DMS 273 (cell line): ENCODE data around the gene LUC7L3.
A peak's percentile ranks its signal among the peaks of the same experiment; 100 is the strongest.
"Not testable (repeated sequence)": the region's sequence is repeated elsewhere in the genome, so short reads cannot be mapped to it uniquely, and the experiment has no call there.

Experiments
- DNase-seq: peaks from one replicate; lab custom pipeline; 2025; ENCODE audit not compliant: unreplicated experiment; lab: John Stamatoyannopoulos, UW

Gene LUC7L3, protein sequence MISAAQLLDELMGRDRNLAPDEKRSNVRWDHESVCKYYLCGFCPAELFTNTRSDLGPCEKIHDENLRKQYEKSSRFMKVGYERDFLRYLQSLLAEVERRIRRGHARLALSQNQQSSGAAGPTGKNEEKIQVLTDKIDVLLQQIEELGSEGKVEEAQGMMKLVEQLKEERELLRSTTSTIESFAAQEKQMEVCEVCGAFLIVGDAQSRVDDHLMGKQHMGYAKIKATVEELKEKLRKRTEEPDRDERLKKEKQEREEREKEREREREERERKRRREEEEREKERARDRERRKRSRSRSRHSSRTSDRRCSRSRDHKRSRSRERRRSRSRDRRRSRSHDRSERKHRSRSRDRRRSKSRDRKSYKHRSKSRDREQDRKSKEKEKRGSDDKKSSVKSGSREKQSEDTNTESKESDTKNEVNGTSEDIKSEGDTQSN

DNA sequence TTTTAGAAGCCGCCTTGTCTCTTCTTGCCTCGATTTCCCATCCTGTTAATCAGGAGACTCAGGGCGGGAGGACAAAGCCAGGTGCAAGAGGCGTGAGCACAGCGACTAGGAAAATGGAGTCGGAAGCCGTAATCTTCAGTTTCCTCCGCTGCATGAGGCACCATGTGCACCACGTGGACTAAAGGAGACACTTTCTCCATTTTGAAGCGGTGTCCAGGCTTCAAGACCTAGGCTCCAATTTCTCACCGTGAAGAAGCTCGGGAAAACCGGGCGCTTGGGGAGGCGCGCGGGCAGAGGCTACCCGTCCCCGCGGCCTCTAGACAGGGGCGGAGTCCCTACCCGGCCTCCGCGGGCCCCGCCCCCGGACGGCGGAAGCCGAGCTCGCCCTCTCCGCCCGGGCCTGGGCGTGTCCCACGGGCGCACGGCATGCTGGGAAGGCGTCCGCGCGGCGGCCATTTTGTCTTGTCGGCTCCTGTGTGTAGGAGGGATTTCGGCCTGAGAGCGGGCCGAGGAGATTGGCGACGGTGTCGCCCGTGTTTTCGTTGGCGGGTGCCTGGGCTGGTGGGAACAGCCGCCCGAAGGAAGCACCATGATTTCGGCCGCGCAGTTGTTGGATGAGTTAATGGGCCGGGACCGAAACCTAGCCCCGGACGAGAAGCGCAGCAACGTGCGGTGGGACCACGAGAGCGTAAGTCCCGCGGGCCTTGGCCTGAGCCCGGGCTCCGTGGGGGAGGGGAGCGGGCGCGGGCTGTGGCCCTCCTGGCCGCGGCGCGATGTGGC lies at the start of gene LUC7L3:
Gene LUC7L3, plus strand, starts transcription at position 460 of the 780 bp plus-strand sequence. Its CDS starts 130 bp downstream, at position 590.
- DNase-seq: peak; percentile 98

DNA sequence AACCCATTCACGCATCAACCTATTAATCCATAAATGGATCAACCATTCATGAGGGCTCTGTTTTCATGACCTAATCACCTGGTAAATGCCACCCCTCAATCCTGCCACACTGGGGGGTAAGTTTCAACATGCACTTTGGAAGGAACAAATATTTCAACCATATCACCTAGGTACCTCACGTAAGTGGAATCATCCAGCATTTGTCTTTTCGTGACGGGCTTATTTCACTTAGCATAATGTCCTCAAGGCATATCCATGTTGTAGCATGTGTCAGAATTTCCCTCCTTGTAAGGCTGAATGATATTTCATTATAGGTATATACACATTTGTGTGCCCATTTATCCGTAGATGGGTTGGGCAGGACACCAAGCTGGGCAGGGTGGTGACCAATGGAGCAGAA lies 47.3 kb upstream of the LUC7L3 start:
- no peak for DNase-seq

DNA sequence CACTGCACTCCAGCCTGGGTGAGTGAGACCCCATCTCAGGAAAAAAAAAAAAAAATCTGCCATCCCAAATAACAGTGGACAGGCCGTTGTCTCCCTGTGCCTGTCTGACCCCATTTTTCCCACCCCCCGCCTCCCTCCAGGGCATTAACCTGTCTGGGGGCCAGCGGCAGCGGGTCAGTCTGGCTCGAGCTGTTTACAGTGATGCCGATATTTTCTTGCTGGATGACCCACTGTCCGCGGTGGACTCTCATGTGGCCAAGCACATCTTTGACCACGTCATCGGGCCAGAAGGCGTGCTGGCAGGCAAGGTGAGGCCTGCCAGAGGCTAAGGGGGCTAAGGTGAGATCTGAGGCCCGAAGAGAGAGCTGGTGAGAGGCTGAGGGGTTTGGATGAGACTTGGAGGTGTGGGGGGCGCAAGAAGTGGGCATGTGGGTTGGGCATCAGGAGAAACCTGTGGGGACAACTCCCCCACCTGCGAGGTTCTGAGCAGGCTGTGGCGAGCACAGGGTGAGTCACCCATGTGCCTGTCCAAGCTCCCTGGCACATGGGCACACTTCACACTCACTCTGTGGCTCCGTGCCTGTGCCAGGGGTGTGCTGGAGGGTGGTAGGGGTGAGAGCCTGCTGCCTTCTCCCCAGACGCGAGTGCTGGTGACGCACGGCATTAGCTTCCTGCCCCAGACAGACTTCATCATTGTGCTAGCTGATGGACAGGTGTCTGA lies 46.4 kb upstream of the LUC7L3 start:
- no peak for DNase-seq

DNA sequence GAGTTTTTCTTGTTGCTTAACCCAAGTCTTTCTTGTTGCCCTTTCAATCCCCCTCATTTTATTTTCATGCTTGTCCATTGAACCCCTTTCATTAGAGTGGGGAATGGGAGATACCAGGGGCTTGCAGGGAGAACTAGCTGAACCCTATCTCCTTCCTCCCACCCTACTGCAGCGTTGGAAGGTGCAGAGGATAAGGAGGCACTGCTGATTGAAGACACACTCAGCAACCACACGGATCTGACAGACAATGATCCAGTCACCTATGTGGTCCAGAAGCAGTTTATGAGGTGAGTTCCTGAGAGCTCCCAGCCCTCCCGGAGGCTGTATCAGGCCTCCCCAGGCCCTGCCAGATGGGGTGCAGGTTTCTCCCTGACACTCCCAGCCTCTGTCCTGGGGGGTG lies 44.2 kb upstream of the LUC7L3 start:
- no peak for DNase-seq

DNA sequence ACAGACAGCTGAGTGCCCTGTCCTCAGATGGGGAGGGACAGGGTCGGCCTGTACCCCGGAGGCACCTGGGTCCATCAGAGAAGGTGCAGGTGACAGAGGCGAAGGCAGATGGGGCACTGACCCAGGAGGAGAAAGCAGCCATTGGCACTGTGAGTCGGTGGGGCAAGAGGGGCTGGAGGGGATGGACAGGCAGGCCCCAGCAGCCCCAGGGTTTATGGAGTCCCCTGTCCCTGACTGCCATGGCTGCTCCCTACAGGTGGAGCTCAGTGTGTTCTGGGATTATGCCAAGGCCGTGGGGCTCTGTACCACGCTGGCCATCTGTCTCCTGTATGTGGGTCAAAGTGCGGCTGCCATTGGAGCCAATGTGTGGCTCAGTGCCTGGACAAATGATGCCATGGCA lies 43.8 kb upstream of the LUC7L3 start:
- peak; percentile 77 for DNase-seq

DNA sequence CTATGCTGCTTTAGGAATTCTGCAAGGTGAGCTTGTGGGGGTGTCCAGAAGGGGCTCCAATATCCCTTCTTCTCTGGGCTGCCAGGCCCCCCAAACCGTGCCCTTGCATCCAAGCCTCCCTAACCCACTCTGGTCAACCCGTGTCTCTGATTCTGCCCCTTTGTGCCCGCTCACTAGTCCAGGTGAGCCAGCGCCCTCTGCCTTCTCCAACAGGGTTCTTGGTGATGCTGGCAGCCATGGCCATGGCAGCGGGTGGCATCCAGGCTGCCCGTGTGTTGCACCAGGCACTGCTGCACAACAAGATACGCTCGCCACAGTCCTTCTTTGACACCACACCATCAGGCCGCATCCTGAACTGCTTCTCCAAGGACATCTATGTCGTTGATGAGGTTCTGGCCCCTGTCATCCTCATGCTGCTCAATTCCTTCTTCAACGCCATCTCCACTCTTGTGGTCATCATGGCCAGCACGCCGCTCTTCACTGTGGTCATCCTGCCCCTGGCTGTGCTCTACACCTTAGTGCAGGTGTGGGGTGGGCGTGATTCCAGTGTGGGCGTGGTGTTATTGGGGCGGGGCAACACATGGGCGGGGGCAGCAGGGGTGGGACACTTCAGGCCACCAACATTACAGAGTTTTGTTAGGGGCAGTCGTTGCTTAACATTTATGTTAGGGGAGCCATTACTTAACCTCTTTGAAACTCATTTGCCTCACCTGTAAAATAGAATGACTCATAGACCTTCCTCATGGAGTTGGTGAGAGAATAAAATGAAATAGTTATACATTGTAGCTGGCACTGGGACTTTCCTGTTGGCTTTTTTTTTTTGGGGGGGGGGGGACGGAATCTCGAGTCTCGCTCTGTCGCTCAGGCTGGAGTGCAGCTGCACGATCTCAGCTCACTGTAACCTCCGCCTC lies 43.1 kb upstream of the LUC7L3 start:
- DNase-seq: no peak

DNA sequence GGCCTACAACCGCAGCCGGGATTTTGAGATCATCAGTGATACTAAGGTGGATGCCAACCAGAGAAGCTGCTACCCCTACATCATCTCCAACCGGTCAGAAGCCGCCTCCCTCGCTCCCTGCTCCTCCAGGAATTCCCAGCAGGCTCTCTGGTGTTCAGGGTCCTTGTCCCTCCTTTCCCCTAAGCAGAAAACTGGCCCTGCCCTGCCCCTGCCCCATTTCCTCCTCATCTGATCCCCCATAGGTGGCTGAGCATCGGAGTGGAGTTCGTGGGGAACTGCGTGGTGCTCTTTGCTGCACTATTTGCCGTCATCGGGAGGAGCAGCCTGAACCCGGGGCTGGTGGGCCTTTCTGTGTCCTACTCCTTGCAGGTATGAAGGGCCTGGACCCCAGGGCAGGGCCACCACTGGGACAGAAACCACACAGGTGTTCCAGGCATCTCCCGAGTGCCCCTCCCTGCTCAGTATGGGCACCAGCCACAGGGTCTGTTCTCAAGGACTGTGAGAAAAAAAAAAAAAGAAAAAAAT lies 41.5 kb upstream of the LUC7L3 start:
- DNase-seq: no peak

DNA sequence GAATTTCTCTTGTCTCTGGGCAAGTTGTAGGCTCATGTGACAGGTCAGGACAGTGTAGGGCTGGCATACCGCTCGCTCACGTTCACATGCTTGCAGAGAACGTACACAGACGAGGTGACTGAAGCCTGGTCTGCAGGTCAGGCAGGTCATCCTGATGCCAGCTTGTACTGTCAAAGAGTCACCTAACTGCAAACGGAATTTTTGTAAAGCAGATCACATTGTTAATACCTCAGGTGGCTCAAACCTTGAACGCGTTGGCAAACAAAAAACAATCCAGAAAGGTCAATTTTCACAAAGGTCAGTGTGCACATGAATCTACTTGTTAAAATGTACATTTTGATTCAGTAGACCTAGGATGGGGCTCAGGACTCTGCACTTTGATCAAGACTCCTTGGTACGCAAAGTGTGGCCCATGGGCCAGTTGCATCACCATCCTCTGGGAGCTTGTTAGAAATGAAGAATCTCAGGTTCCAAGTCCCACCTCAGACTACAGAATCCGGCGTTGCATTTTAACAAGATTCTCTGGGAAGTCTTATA lies 40.3 kb upstream of the LUC7L3 start:
- DNase-seq: no peak

DNA sequence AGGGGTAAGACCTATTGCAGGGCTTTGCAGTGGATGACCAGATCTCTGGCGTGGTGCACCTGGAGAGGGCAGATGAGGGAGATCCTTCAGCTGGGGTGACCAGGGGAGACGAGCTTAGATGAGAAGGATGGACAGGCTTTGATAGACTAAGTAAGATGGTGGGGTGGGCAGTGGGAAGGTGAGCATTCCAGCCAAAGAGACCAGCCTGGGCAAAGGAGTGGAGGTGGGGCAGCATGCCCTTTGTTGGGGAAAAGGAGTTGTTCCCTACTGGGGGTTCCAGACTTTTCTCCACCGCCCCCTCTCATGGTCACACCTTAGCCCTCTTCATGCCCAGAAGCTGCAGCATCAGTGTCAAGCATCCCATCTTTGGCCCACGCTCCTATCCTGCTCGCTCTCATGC lies 39.3 kb upstream of the LUC7L3 start:
- DNase-seq: no peak

DNA sequence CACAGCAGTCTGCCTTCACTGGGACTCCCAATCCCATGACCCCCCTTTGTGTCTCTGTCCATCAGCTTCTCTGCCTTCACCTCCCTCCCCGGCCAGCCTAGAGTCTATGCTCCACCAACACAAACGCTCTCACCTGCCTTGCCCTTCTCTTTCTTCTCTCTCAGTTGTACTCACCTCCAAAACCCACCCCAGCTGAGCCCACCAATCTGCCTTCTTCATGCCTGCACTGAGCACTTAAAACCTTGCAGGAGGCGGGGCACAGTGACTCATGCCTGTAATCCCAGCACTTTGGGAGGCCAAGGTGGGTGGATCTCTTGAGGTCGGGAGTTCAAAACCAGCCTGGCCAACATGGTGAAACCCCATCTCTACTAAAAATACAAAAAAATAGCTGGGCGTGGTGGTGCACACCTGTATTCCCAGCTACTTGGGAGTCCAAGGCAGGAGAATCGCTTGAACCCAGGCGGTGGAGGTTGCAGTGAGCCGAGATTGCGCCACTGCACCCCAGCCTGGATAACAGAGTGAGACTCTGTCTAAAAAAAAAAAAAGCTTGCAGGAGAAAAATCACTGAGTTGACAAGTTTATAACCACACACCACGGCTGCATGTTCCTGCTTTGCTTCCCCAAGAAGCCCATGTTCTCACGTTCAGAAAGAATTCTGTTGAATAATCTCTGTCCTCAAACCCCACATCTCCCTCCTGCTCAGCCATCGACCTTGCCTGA lies 38.7 kb upstream of the LUC7L3 start:
- not testable (repeated sequence) for DNase-seq

DNA sequence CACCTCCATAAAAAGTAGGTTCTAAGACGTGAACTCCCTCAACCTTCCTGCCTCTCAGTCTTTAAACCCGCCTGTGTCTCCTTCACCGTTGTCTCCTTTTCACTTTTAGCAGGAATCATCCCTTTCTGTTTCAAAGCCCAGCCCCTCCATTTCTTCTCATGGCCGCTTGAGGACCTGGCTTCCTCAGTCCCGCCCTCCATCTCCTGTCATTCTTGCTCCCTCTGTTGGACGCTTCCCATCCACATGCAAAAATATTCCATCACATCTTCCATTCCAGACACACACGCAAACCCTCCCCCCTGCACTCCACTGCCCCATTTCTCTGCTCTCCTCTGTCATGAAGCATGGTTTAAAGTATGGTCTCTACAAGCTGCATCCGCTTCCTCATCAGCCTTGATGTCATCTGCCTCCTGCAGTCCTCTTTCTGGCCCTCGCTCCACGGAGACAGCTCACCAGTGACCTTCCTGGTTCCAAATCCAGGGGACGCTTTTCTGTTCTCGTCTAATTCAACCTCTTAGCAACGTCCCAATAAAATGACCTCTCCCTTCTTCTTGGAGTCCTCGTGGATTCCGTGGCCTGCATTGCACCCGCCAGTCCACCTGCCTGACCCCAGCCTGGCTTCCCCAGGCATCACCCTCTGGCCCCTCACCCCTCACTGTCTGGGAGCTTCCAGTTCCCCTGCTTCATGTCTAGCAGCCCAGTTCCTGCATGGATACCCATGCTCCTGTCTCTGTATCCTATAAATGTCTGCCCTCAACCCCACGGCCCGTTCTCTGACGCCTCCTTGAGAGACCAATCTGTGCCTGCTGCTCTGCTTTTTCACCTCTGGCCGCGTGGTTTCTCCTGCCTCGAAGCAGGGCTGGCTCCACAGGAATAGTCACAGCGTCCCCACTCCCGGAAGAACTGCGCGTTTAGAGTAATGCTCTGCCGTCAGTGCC lies 37.9 kb upstream of the LUC7L3 start:
- peak; percentile 90 for DNase-seq

DNA sequence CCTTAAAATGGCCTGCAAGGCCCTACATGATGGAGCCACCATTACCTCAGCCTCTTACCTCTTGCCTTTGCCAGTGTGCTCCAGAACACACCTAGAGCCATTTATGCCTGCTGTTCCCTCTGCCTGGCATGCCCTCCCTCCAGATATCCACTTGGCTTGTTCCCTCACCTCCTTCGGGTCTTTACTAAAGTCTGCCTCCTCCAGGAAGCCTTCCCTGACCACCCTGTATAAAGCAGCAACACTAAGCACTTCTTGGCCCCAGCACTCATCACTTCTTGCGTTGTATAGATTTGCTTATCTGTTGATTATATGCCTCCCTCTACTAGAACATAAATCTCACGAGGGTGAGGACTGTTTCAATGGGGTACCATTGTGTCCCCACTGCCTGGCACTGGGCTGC lies 37.0 kb upstream of the LUC7L3 start:
- DNase-seq: no peak

DNA sequence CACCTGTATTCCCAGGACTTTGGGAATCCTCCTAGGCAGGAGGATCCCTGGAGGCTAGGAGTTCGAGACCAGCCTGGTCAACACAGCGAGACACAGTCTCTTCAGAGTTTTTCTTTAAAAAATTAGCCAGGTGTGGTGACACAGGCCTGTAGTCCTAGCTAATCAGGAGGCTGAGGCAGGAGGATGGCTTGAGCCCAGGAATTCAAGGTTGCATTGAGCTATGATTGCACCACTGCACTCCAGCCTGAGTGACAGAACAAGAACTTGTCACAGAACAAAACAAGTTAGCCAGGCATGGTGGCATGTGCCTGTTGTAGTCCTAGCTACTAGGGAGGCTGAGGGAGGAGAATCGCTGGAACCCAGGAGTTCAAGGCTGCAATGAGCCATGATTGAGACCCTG lies 36.5 kb upstream of the LUC7L3 start:
- DNase-seq: no peak

DNA sequence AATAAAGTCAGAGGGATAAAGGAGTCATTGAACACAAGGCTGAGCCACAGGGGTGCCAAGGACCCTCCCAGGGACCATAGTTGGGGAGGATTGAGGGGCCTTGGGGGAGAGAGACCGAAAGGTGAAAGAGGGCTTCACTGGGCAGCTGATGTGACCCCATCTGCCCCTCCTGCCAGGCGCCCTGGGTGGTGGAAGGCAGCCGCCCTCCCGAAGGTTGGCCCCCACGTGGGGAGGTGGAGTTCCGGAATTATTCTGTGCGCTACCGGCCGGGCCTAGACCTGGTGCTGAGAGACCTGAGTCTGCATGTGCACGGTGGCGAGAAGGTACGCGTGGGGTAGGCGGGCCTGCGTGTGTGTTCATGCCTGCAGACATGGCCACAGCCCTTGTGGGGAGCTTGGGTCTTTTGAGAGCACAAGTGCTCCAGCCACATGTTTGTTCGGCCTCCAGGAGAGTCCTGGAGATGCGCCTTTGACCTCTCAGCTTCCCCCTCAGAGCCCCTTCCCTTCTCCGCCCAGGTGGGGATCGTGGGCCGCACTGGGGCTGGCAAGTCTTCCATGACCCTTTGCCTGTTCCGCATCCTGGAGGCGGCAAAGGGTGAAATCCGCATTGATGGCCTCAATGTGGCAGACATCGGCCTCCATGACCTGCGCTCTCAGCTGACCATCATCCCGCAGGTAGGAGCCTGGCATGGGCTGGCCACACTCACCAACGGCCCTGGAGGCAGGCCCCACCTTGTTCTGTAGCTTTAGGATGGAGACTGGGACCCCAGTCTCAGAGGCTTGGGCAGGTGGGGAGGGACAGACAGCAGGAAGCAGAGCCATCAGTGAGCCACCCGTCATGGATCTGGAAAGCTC lies 35.7 kb upstream of the LUC7L3 start:
- DNase-seq: no peak

DNA sequence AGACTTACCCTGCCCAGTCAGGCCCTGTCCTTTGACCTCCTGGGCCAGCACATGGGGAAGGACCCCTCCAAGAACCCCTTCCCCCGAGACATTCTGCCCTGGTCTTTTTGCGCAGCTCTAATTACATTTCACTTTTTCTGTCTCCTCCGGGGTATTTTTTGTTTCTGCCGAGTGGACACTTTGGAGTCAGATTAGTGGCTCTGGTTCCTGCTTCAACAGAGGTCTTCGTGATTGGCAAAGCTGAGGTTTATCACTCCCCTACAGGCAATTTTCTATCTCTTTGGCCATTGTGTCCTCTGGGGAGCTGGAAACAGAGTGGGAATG lies 35.2 kb upstream of the LUC7L3 start:
- no peak for DNase-seq

DNA sequence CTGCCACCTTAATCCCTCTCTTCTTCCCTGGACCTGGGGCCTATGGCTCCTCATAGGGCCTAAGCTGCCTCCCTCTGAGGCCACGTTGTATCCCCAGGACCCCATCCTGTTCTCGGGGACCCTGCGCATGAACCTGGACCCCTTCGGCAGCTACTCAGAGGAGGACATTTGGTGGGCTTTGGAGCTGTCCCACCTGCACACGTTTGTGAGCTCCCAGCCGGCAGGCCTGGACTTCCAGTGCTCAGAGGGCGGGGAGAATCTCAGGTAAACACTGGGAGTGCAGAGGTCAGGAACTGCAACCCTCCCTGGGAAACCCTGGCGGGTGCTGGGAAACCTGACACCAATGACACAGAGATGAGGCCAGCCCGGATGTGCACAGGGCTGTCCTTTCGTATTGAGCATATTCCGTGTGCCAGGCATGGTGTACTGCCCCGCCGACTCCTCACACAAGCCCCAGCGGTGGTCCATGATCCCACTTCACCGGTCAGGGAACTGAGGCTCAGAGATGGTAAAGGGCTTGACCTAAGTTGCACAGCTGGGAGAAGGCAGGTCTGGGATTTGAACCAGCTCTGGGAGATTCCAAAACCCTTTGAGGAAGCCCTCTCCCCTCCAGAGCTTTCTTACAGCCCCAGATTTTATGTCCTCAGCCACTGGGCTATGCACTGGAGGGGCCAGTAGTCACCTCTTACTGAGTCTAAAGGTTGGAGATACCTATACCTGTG lies 34.6 kb upstream of the LUC7L3 start:
- DNase-seq: no peak

DNA sequence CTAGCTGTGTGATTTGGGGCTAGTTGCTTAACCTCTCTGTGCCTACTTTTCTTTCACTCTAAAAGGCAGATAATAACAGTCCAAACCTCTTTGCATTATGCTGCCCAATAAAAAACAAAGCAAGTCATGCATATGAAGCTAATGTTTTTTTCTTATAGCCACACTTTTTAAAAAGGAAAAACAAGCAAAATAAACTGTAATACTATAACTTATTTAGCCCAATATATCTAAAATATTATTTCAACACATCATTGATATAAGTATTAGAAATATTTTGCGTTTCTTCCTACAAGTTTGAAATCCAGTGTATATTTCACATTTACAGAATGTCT lies 34.1 kb upstream of the LUC7L3 start:
- DNase-seq: no peak
